Body of pancreas (tissue), 4 donors: ENCODE measurements around the gene KYNU.

Experiments used
- CTCF ChIP-seq, 7 experiments: fragments of 450-650 bp in 4 of 7; fragments of 200-600 bp in 3 of 7; sonication (generic) in 3 of 7; IDR thresholded peaks; one replicate each; pipeline ENCODE4 v1.5.1; 2016 to 2019; ENCODE audit warnings: antibody characterized with exemption in 7 of 7
- POLR2A ChIP-seq, 3 donors: fragments of 450-650 bp; IDR thresholded peaks; one replicate each; pipeline ENCODE4 v1.6.1; 2016; ENCODE audit warnings: antibody characterized with exemption in 3 of 3, mild to moderate bottlenecking in 2 of 3

- TF ChIP-seq CTCF (IDR thresholded peaks at IDR 0.05): no peak
- TF ChIP-seq POLR2A (IDR thresholded peaks at IDR 0.05): no peak
These were observed 56.5 kb downstream of the KYNU start for GRCh38 chr2:142933916-142934315.
